ENCODE data around the gene STAB2.
A peak's percentile ranks its signal among the peaks of the same experiment; 100 is the strongest.

STAB2 gene

GRCh38 chr12:103783744-103784664 lies 196.9 kb downstream of the STAB2 start:
- Histone ChIP-seq H3K4me3 (ENCODE audit: low read length) (no peak overlapping the region), H3K27ac (ENCODE audit: low read depth, low read length) (no peak overlapping the region), H3K9ac (ENCODE audit: low read length) (no peak overlapping the region), H3K36me3 (ENCODE audit: control insufficient read depth, insufficient read depth, low read length) (peaks cover 7% of the 10 kb centered on the region), H3K4me1 (ENCODE audit: control insufficient read depth, insufficient read depth, low read length) (no peaks in the 10 kb centered on the region), H3K27me3 (ENCODE audit: control insufficient read depth, insufficient read depth, low read length) (no peaks in the 10 kb centered on the region)

GRCh38 chr12:103785243-103786031 lies 198.4 kb downstream of the STAB2 start:
- Histone ChIP-seq H3K4me3 (ENCODE audit: low read length) (no peak overlapping the region), H3K4me1 (ENCODE audit: control insufficient read depth, insufficient read depth, low read length) (no peaks in the 10 kb centered on the region), H3K9ac (ENCODE audit: low read length) (no peak overlapping the region), H3K36me3 (ENCODE audit: control insufficient read depth, insufficient read depth, low read length) (peaks cover 3% of the 10 kb centered on the region), H3K27ac (ENCODE audit: low read depth, low read length) (no peak overlapping the region), H3K27me3 (ENCODE audit: control insufficient read depth, insufficient read depth, low read length) (no peaks in the 10 kb centered on the region)

- H3K9ac ChIP-seq (ENCODE audit: low read length), result no peak overlapping the region
- H3K4me1 ChIP-seq (ENCODE audit: control insufficient read depth, insufficient read depth, low read length), result no peaks in the 10 kb centered on the region
- H3K27me3 ChIP-seq (ENCODE audit: control insufficient read depth, insufficient read depth, low read length), result no peaks in the 10 kb centered on the region
- H3K36me3 ChIP-seq (ENCODE audit: control insufficient read depth, insufficient read depth, low read length), result peaks cover 3% of the 10 kb centered on the region
- no peak overlapping the region for H3K4me3 ChIP-seq (ENCODE audit: low read length)
- no peak overlapping the region for H3K27ac ChIP-seq (ENCODE audit: low read depth, low read length)
These were observed 199.1 kb downstream of the STAB2 start for GRCh38 chr12:103786201-103786600.

GRCh38 chr12:103791350-103791920 lies 204.4 kb downstream of the STAB2 start:
- peaks cover 9% of the 10 kb centered on the region for H3K36me3 ChIP-seq (ENCODE audit: control insufficient read depth, insufficient read depth, low read length)
- H3K27ac ChIP-seq (ENCODE audit: low read depth, low read length), result no peak overlapping the region
- no peaks in the 10 kb centered on the region for H3K27me3 ChIP-seq (ENCODE audit: control insufficient read depth, insufficient read depth, low read length)
- H3K4me1 ChIP-seq (ENCODE audit: control insufficient read depth, insufficient read depth, low read length), result peaks cover 9% of the 10 kb centered on the region
- no peak overlapping the region for H3K9ac ChIP-seq (ENCODE audit: low read length)
- no peak overlapping the region for H3K4me3 ChIP-seq (ENCODE audit: low read length)

- peaks cover 9% of the 10 kb centered on the region for H3K36me3 ChIP-seq (ENCODE audit: control insufficient read depth, insufficient read depth, low read length)
- H3K4me3 ChIP-seq (ENCODE audit: low read length), result no peak overlapping the region
- H3K27ac ChIP-seq (ENCODE audit: low read depth, low read length), result no peak overlapping the region
- H3K4me1 ChIP-seq (ENCODE audit: control insufficient read depth, insufficient read depth, low read length), result peaks cover 9% of the 10 kb centered on the region
- no peak overlapping the region for H3K9ac ChIP-seq (ENCODE audit: low read length)
- H3K27me3 ChIP-seq (ENCODE audit: control insufficient read depth, insufficient read depth, low read length), result no peaks in the 10 kb centered on the region
These were observed 206.0 kb downstream of the STAB2 start for GRCh38 chr12:103793046-103793445.

- H3K4me3 ChIP-seq (ENCODE audit: low read length), result no peak overlapping the region
- no peaks in the 10 kb centered on the region for H3K27me3 ChIP-seq (ENCODE audit: control insufficient read depth, insufficient read depth, low read length)
- H3K36me3 ChIP-seq (ENCODE audit: control insufficient read depth, insufficient read depth, low read length), result peaks cover 12% of the 10 kb centered on the region
- H3K9ac ChIP-seq (ENCODE audit: low read length), result no peak overlapping the region
- peaks cover 9% of the 10 kb centered on the region for H3K4me1 ChIP-seq (ENCODE audit: control insufficient read depth, insufficient read depth, low read length)
- no peak overlapping the region for H3K27ac ChIP-seq (ENCODE audit: low read depth, low read length)
These were observed 206.5 kb downstream of the STAB2 start for GRCh38 chr12:103793512-103794045.

- Histone ChIP-seq H3K27ac (ENCODE audit: low read depth, low read length) (no peak overlapping the region), H3K27me3 (ENCODE audit: control insufficient read depth, insufficient read depth, low read length) (no peaks in the 10 kb centered on the region), H3K4me3 (ENCODE audit: low read length) (no peak overlapping the region), H3K4me1 (ENCODE audit: control insufficient read depth, insufficient read depth, low read length) (peaks cover 11% of the 10 kb centered on the region), H3K9ac (ENCODE audit: low read length) (no peak overlapping the region), H3K36me3 (ENCODE audit: control insufficient read depth, insufficient read depth, low read length) (peaks cover 12% of the 10 kb centered on the region)
These were observed 207.5 kb downstream of the STAB2 start for GRCh38 chr12:103794309-103795213.

- Histone ChIP-seq H3K27me3 (ENCODE audit: control insufficient read depth, insufficient read depth, low read length) (no peaks in the 10 kb centered on the region), H3K27ac (ENCODE audit: low read depth, low read length) (no peak overlapping the region), H3K4me3 (ENCODE audit: low read length) (no peak overlapping the region), H3K9ac (ENCODE audit: low read length) (no peak overlapping the region), H3K36me3 (ENCODE audit: control insufficient read depth, insufficient read depth, low read length) (peaks cover 12% of the 10 kb centered on the region), H3K4me1 (ENCODE audit: control insufficient read depth, insufficient read depth, low read length) (peaks cover 40% of the 10 kb centered on the region)
These were observed 211.5 kb downstream of the STAB2 start for GRCh38 chr12:103798586-103798985.

GRCh38 chr12:103799504-103799856 lies 212.4 kb downstream of the STAB2 start:
- H3K27me3 ChIP-seq (ENCODE audit: control insufficient read depth, insufficient read depth, low read length), result no peaks in the 10 kb centered on the region
- H3K27ac ChIP-seq (ENCODE audit: low read depth, low read length), result peak overlapping the region; percentile 69
- peaks cover 9% of the 10 kb centered on the region for H3K36me3 ChIP-seq (ENCODE audit: control insufficient read depth, insufficient read depth, low read length)
- H3K4me1 ChIP-seq (ENCODE audit: control insufficient read depth, insufficient read depth, low read length), result peaks cover 39% of the 10 kb centered on the region
- H3K9ac ChIP-seq (ENCODE audit: low read length), result no peak overlapping the region
- no peak overlapping the region for H3K4me3 ChIP-seq (ENCODE audit: low read length)

GRCh38 chr12:103799857-103800771 lies 213.0 kb downstream of the STAB2 start:
- Histone ChIP-seq H3K4me3 (ENCODE audit: low read length) (peak overlapping the region; percentile 53), H3K27ac (ENCODE audit: low read depth, low read length) (peak overlapping the region; percentile 69), H3K9ac (ENCODE audit: low read length) (peak overlapping the region; percentile 7)

More at GRCh38 chr12:103799857-103800771, 213.0 kb downstream of the STAB2 start:
- H3K27me3 ChIP-seq (ENCODE audit: control insufficient read depth, insufficient read depth, low read length), result no peaks in the 10 kb centered on the region
- peaks cover 35% of the 10 kb centered on the region for H3K4me1 ChIP-seq (ENCODE audit: control insufficient read depth, insufficient read depth, low read length)
- peaks cover 3% of the 10 kb centered on the region for H3K36me3 ChIP-seq (ENCODE audit: control insufficient read depth, insufficient read depth, low read length)

Data from rectal smooth muscle tissue (tissue), 1 donor.